ENCODE measurements around the gene VWA5B1. TPM values are rescaled to one million over a fixed set of nuclear protein-coding genes. Genes with fewer than 3 reads are reported as not detected.

The VWA5B1 gene
- total and polyA plus RNA-seq, 2 experiments from 2014 or later = 0.16 to 1.0 TPM

GRCh38 chr1:20381045-20381641, 90.5 kb downstream of the VWA5B1 start (continued):
- TF ChIP-seq, protein P1, sequence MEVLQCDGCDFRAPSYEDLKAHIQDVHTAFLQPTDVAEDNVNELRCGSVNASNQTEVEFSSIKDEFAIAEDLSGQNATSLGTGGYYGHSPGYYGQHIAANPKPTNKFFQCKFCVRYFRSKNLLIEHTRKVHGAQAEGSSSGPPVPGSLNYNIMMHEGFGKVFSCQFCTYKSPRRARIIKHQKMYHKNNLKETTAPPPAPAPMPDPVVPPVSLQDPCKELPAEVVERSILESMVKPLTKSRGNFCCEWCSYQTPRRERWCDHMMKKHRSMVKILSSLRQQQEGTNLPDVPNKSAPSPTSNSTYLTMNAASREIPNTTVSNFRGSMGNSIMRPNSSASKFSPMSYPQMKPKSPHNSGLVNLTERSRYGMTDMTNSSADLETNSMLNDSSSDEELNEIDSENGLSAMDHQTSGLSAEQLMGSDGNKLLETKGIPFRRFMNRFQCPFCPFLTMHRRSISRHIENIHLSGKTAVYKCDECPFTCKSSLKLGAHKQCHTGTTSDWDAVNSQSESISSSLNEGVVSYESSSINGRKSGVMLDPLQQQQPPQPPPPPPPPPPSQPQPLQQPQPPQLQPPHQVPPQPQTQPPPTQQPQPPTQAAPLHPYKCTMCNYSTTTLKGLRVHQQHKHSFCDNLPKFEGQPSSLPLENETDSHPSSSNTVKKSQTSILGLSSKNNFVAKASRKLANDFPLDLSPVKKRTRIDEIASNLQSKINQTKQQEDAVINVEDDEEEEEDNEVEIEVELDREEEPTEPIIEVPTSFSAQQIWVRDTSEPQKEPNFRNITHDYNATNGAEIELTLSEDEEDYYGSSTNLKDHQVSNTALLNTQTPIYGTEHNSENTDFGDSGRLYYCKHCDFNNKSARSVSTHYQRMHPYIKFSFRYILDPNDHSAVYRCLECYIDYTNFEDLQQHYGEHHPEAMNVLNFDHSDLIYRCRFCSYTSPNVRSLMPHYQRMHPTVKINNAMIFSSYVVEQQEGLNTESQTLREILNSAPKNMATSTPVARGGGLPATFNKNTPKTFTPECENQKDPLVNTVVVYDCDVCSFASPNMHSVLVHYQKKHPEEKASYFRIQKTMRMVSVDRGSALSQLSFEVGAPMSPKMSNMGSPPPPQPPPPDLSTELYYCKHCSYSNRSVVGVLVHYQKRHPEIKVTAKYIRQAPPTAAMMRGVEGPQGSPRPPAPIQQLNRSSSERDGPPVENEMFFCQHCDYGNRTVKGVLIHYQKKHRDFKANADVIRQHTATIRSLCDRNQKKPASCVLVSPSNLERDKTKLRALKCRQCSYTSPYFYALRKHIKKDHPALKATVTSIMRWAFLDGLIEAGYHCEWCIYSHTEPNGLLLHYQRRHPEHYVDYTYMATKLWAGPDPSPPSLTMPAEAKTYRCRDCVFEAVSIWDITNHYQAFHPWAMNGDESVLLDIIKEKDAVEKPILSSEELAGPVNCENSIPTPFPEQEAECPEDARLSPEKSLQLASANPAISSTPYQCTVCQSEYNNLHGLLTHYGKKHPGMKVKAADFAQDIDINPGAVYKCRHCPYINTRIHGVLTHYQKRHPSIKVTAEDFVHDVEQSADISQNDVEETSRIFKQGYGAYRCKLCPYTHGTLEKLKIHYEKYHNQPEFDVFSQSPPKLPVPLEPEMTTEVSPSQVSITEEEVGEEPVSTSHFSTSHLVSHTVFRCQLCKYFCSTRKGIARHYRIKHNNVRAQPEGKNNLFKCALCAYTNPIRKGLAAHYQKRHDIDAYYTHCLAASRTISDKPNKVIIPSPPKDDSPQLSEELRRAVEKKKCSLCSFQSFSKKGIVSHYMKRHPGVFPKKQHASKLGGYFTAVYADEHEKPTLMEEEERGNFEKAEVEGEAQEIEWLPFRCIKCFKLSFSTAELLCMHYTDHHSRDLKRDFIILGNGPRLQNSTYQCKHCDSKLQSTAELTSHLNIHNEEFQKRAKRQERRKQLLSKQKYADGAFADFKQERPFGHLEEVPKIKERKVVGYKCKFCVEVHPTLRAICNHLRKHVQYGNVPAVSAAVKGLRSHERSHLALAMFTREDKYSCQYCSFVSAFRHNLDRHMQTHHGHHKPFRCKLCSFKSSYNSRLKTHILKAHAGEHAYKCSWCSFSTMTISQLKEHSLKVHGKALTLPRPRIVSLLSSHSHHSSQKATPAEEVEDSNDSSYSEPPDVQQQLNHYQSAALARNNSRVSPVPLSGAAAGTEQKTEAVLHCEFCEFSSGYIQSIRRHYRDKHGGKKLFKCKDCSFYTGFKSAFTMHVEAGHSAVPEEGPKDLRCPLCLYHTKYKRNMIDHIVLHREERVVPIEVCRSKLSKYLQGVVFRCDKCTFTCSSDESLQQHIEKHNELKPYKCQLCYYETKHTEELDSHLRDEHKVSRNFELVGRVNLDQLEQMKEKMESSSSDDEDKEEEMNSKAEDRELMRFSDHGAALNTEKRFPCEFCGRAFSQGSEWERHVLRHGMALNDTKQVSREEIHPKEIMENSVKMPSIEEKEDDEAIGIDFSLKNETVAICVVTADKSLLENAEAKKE (CRISPR knock-in tag; IDR thresholded peaks at IDR 0.05) = no peak
- TF ChIP-seq STAT1 (IDR thresholded peaks at IDR 0.05; ENCODE audit: unreplicated experiment) (no peak), CTCF (conservative IDR thresholded peaks at IDR 0.05; ENCODE audit: low read depth in 2 of 2) (no peak), EZH2 (IDR thresholded peaks at IDR 0.05; ENCODE audit: low read depth, unreplicated experiment) (no peak), EZH2phosphoT487 (IDR thresholded peaks at IDR 0.05; ENCODE audit: unreplicated experiment) (no peak), NANOG (IDR thresholded peaks at IDR 0.05; ENCODE audit: borderline replicate concordance) (no peak)

- Histone ChIP-seq H3K9me2 (ENCODE audit: insufficient read depth) (no peaks in the 10 kb centered on the region), H3K4me1 (ENCODE audit: insufficient read depth) (peaks cover 10% of the 10 kb centered on the region), H3K36me3 (ENCODE audit: insufficient read depth) (no peaks in the 10 kb centered on the region), H3K4me2 (no peak overlapping the region), H4K20me1 (replicated peaks; ENCODE audit: insufficient read depth) (no peaks in the 10 kb centered on the region), H3K27me3 (ENCODE audit: insufficient read depth) (no peaks in the 10 kb centered on the region; the same call in 1 of the 2 replicates), H2AFZ (no peak overlapping the region), H3K79me2 (replicated peaks; ENCODE audit: insufficient read depth) (no peaks in the 10 kb centered on the region), H3K27ac (ENCODE audit: low read depth) (no peak overlapping the region), H3K4me3 (no peak overlapping the region), H3F3A (replicated peaks; ENCODE audit: low read depth) (no peaks in the 10 kb centered on the region)
- no peak overlapping the region for H3K27ac Mint-ChIP-seq
- H3K4me1 Mint-ChIP-seq = peaks cover 22% of the 10 kb centered on the region
- H3K4me3 Mint-ChIP-seq = no peak overlapping the region
- no peak for ATAC-seq
- no peaks in the 10 kb centered on the region for H3K9me3 Mint-ChIP-seq
- peaks cover 18% of the 10 kb centered on the region for H3K27me3 Mint-ChIP-seq (ENCODE audit: insufficient read depth, low read depth, poor library complexity)
- no peak for DNase-seq (ENCODE audit: low spot score)
- no peaks in the 10 kb centered on the region for H3K36me3 Mint-ChIP-seq (ENCODE audit: low read depth)
- TF ChIP-seq, protein P2, sequence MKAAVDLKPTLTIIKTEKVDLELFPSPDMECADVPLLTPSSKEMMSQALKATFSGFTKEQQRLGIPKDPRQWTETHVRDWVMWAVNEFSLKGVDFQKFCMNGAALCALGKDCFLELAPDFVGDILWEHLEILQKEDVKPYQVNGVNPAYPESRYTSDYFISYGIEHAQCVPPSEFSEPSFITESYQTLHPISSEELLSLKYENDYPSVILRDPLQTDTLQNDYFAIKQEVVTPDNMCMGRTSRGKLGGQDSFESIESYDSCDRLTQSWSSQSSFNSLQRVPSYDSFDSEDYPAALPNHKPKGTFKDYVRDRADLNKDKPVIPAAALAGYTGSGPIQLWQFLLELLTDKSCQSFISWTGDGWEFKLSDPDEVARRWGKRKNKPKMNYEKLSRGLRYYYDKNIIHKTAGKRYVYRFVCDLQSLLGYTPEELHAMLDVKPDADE (IDR thresholded peaks at IDR 0.05) = no peak
- TF ChIP-seq STAT1 (IDR thresholded peaks at IDR 0.05; ENCODE audit: unreplicated experiment) (no peak), POLR2AphosphoS5 (IDR thresholded peaks at IDR 0.05; ENCODE audit: low read depth) (no peak), CREB1 (CRISPR knock-in tag; IDR thresholded peaks at IDR 0.05; ENCODE audit: low read depth) (no peak)
Observed at GRCh38 chr1:20381961-20382360, 91.3 kb downstream of the VWA5B1 start.

Measured in GM23338 (cell line).